ENCODE data around the gene ZNF556. TPM values are rescaled to one million over a fixed set of nuclear protein-coding genes. Genes with fewer than 3 reads are reported as not detected.

The ZNF556 gene
- total RNA-seq, 1 donor from 2014 or later = not detected

DNA sequence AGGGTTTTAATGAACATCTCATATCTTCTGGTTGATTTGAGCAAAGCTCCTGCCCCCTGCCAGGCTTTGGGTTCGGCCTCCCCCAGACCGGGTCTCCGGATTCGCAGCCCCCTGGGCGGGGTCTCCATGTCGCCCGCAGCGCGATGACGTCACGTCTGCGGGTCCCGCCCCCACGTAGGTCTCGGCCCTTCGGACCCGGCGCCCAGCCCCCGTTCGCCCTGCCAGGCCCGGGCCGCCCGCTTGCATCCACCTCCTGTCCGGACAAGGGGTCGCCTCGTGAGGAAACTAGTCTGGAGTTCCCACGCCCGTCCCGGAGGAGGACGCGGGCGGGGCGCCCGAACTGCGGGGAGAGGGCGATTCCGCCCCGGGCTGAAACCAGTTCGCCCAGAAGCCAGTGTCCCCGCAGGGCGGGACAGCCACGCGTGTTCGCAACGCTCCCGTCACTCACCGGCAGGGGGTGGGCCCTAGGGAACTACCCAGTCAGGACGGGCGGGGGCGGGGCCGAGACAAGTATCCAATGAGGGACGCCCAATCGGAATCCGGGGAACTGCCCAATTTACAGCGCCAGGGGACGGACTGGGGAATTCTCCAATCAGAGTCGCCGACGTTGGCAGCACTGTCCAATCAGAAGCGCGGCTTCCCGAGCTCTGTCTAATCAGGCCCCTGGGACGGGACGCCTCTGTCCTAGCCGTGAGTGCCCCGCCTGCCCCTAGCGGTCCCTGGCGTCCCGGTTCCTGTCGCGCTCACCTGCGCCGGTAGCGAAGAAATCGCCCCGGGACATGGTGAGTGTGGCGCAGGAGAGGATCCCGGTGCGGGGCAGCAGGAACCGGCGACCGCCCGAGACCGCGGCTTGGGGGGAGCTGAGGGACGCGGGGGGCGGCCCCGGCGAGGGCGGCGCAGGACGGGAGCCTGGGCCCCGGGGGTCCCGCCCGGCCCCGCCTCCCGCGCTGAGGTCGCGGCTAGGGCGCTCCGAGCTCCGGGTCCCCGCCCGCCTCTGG, 26.0 kb upstream of the ZNF556 start, which contains the start of gene ZNF555:
Gene ZNF555 (plus strand): TSS at position 682 of the 998 bp plus-strand sequence. CDS start 98 bp downstream, at position 780.
- DNase-seq (ENCODE audit: low spot score in 2 of 2) = peak; percentile 99 to 100
- peak within 1 kb of the TSS; percentile 95 for H3K27ac ChIP-seq
- H3K9me3 ChIP-seq = peaks cover 9 to 28% of the 10 kb centered on the region in 2 donors
- intact Hi-C loops (cut with DNase I) = loop anchor here (1.0 to 2.0 kb wide), 4 partner anchors 22 to 110 kb away; partner anchors contain the start of genes THOP1, ZNF554 and ZNF57
- peak within 1 kb of the TSS; percentile 96 to 99 for H3K4me3 ChIP-seq
- H3K27me3 ChIP-seq = no peaks in the 10 kb centered on the region
- TF ChIP-seq CTCF (IDR thresholded peaks at IDR 0.05) = peak; percentile 32 to 74 (median 61)
- peaks cover 0 to 10% of the 10 kb centered on the region in 2 donors for H3K4me1 ChIP-seq
- H3K36me3 ChIP-seq = peaks cover 3 to 20% of the 10 kb centered on the region in 2 donors

DNA sequence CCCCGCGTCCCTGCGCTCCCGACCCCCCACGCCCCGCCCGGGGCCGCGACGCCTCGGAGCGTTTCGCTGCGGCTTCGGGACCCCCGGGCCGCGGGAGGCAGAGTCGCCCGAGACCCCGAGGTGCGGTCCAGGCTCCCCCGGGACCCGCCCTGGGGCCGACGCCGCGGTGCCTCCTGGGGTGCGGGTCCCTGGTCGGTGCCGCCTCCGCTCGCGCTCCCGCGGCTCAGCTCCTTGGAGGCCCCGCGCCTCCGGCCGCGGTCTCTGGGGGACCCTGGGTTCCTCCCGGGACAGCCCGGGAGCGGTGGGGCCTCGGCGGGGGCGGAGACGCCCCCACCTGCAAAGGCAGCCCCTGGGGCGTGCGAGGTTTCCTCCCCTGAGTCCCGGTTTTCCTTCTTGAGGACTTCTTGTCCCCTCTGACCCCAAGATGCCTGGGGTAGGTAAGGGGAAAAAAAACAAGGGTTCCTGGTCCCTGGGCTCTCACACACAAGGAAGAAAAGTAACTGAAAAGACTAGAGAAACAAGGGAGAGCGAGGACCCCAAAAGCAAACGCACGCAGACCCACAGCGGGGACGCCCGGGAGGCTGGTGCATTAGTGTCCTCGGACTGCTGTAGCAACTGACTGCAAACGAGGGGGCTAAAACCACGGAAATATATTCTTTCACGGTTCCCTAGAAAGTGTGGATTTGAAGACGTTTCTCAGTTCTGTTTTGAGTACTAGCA, 25.1 kb upstream of the ZNF556 start:
- Histone ChIP-seq H3K4me1 (peaks cover 0 to 10% of the 10 kb centered on the region in 2 donors), H3K36me3 (peaks cover 7 to 18% of the 10 kb centered on the region in 2 donors), H3K4me3 (peak overlapping the region; percentile 96 to 99), H3K9me3 (peaks cover 0 to 30% of the 10 kb centered on the region in 2 donors), H3K27me3 (no peaks in the 10 kb centered on the region), H3K27ac (peak overlapping the region in 1 of 2 donors; percentile 82)
- intact Hi-C loops (cut with DNase I) = loop anchor here (1.0 to 2.0 kb wide), 4 partner anchors 23 to 109 kb away; partner anchors contain the start of genes THOP1, ZNF554 and ZNF57
- TF ChIP-seq CTCF (IDR thresholded peaks at IDR 0.05) = no peak
- DNase-seq (ENCODE audit: low spot score in 2 of 2) = no peak

GRCh38 chr19:2845107-2845506, 22.0 kb upstream of the ZNF556 start:
- TF ChIP-seq CTCF (IDR thresholded peaks at IDR 0.05) = no peak
- DNase-seq (ENCODE audit: low spot score in 2 of 2) = no peak
- H3K27me3 ChIP-seq = no peaks in the 10 kb centered on the region
- no peak overlapping the region for H3K4me3 ChIP-seq
- peaks cover 7 to 27% of the 10 kb centered on the region in 2 donors for H3K36me3 ChIP-seq
- H3K4me1 ChIP-seq = peaks cover 0 to 10% of the 10 kb centered on the region in 2 donors
- peaks cover 12 to 51% of the 10 kb centered on the region in 2 donors for H3K9me3 ChIP-seq
- H3K27ac ChIP-seq = no peak overlapping the region
- intact Hi-C loops (cut with DNase I) = no loop called here

DNA sequence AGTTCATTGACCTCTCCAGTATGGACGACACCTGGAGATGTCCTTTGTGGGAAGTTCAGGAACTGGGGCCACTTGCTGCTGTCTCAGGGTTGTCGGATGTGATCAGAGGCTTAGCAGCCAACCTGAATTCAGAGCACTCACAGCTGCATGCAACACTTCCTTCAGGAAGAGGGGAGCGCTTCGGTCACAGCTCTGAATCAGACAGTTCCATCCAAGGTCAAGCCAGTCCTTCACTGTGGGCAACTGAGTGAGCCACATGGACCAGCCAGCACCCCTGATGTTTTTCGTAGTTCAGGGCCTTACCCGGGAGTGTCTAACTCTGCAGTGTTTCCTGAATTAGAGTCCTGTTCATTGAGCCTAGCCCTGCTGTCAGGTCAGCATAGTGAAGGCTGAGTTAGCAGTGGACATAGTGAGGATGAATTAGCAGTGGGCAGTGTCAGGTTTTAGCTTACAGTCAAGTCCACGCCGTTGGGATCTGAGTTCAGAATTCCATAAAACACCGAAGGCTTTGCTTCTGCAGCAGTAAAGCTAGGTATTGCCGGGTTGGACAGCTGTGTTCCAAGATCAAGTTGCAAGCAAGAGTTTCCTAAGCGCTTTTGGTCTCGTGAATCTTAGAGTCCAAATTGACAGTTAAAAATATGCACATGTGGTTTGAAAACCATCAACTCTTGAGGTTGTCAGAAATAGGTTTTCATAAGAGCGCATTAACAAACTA, 20.8 kb upstream of the ZNF556 start:
- H3K36me3 ChIP-seq = peaks cover 19 to 39% of the 10 kb centered on the region in 2 donors
- H3K4me3 ChIP-seq = no peak overlapping the region
- no peak for TF ChIP-seq CTCF (IDR thresholded peaks at IDR 0.05)
- H3K4me1 ChIP-seq = peaks cover 0 to 10% of the 10 kb centered on the region in 2 donors
- peaks cover 20 to 63% of the 10 kb centered on the region in 2 donors for H3K9me3 ChIP-seq
- intact Hi-C loops (cut with DNase I) = no loop called here
- DNase-seq (ENCODE audit: low spot score in 2 of 2) = no peak
- no peaks in the 10 kb centered on the region for H3K27me3 ChIP-seq
- no peak overlapping the region for H3K27ac ChIP-seq

- no peak for DNase-seq (ENCODE audit: low spot score in 2 of 2)
- no peaks in the 10 kb centered on the region for H3K27me3 ChIP-seq
- H3K36me3 ChIP-seq = peaks cover 30 to 51% of the 10 kb centered on the region in 2 donors
- no peak for TF ChIP-seq CTCF (IDR thresholded peaks at IDR 0.05)
- intact Hi-C loops (cut with DNase I) = no loop called here
- H3K27ac ChIP-seq = no peak overlapping the region
- H3K4me1 ChIP-seq = peaks cover 0 to 3% of the 10 kb centered on the region in 2 donors
- peaks cover 32 to 75% of the 10 kb centered on the region in 2 donors for H3K9me3 ChIP-seq
- no peak overlapping the region for H3K4me3 ChIP-seq
These were observed 19.6 kb upstream of the ZNF556 start for GRCh38 chr19:2847507-2847906.
